Upper lobe of left lung (tissue), 6 donors: ENCODE measurements around the gene PILRA. TPM values are rescaled to one million over a fixed set of nuclear protein-coding genes. Genes with fewer than 3 reads are reported as not detected.

Source experiments
- ATAC-seq, 2 donors: fragments of 200-7000 bp; cut with Tn5 transposase; one replicate each; pipeline ENCODE4 v1.9.1; 2022; ENCODE audit warnings: mild to moderate bottlenecking in 2 of 2, moderate library complexity in 2 of 2; ENCODE audit not compliant: low FRiP score in 2 of 2
- DNase-seq, 2 donors: peaks; one replicate each; pipeline ENCODE4 v3.0.0-alpha.2; 2019 to 2020
- H3K27ac ChIP-seq, 4 donors: fragments of 200-600 bp; sonication (generic); one replicate each; pipeline ENCODE4 v1.5.1; 2016 to 2019
- H3K27me3 ChIP-seq, 4 donors: fragments of 200-600 bp; sonication (generic); one replicate each; pipeline ENCODE4 v1.5.1; 2017 to 2019
- H3K36me3 ChIP-seq, 4 donors: fragments of 200-600 bp; sonication (generic); one replicate each; pipeline ENCODE4 v1.5.1; 2016 to 2019
- H3K4me1 ChIP-seq, 4 donors: fragments of 200-600 bp; sonication (generic); one replicate each; pipeline ENCODE4 v1.5.1; 2018 to 2019
- H3K4me3 ChIP-seq, 4 donors: fragments of 200-600 bp; sonication (generic); one replicate each; pipeline ENCODE4 v1.5.1; 2017 to 2019; ENCODE audit warnings: mild to moderate bottlenecking in 2 of 4, moderate library complexity in 1 of 4
- H3K9me3 ChIP-seq, 4 donors: fragments of 200-600 bp; sonication (generic); one replicate each; pipeline ENCODE4 v1.5.1; 2018 to 2019
- CTCF ChIP-seq, 6 experiments: fragments of 450-650 bp in 4 of 6; fragments of 200-600 bp in 2 of 6; sonication (generic) in 2 of 6; IDR thresholded peaks; one replicate each; pipeline ENCODE4 v1.5.1; 2016 to 2019; ENCODE audit warnings: antibody characterized with exemption in 6 of 6
- EP300 ChIP-seq, 4 donors: sonication (generic); formaldehyde crosslinking; IDR thresholded peaks; one replicate each; pipeline ENCODE4 v1.5.1; 2017; ENCODE audit warnings: antibody characterized with exemption in 4 of 4, control low read depth in 2 of 4
- POLR2A ChIP-seq, 4 donors: fragments of 450-650 bp; IDR thresholded peaks; one replicate each; pipeline ENCODE4 v1.5.1; 2016 to 2017; ENCODE audit warnings: antibody characterized with exemption in 4 of 4, mild to moderate bottlenecking in 2 of 4
- POLR2AphosphoS5 ChIP-seq, 2 donors: sonication (generic); formaldehyde crosslinking; IDR thresholded peaks; one replicate each; pipeline ENCODE4 v1.5.1; 2017; ENCODE audit warnings: antibody characterized with exemption in 2 of 2
- WGBS, 2 donors: methylation state at CpG; one replicate each; pipeline ENCODE4 v1.1.5; 2017 to 2018; 5-methylcytosine and 5-hydroxymethylcytosine counted together
- total RNA-seq, 6 donors: library from RNA; depleted of rRNA in 4 of 6; stranded (reverse); fragments of >200 nt in 4 of 6; gene quantifications; one replicate each; pipeline versions ENCODE4 v1.1.0 to v1.2.1, GENCODE V29; 2016 to 2021
- donor health status: DM: no; HTN: no; CAD: no; lungs with moderate emphysema.
- donor health status: DM: no; HTN: yes; CAD: no; lungs with severe emphysema.

Gene PILRA
- total RNA-seq, 6 donors from 2014 or later, result 15.2 to 52.4 (median 24.2) TPM

DNA sequence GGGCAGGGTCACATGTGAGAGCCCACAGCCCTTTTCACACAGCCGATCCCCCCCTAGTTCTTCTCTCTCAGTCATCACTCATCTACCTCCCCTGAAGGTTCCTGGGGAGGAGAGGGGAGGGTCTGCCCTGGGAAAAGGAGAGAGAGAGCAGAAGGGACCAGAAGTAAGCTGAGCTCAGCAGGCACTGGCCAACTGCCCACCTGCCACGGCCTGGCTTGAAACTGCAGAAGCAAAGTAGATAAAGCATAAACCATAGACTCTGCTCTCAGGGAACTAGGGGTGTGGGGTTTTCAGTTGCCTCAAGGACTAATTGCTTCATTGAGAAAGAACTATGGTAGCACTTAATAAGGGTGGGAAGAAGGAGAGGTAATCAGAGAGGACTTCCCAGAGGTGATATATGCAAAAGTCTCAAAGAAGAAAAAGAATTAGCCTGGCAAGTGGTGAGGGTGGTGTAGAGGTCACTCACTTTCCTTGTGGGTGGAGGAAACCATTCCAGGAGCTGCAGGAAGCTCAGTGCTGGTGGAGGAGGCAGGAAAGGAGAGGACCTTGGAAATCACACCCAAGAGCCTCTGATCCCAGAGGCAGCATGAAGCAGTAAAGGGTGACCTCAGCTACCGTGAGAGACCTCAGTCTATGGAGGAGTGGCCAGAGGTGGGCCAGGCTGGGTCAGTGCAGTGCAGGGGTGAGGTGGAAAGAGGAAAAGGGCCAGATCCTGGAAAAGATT lies 17.2 kb downstream of the PILRA start:
- H3K4me3 ChIP-seq, result no peak overlapping the region
- WGBS, 2 donors, result 52 to 75% methylated on average over 3 of the region's 3 CpGs
- H3K36me3 ChIP-seq, result no peaks in the 10 kb centered on the region
- DNase-seq (no peak), ATAC-seq (no peak)
- H3K9me3 ChIP-seq, result no peaks in the 10 kb centered on the region
- no peak overlapping the region for H3K27ac ChIP-seq
- TF ChIP-seq POLR2A (IDR thresholded peaks at IDR 0.05) (no peak), CTCF (IDR thresholded peaks at IDR 0.05) (no peak), EP300 (IDR thresholded peaks at IDR 0.05) (no peak), POLR2AphosphoS5 (IDR thresholded peaks at IDR 0.05) (no peak)
- H3K4me1 ChIP-seq, result peaks cover 0 to 3% (median 0%) of the 10 kb centered on the region in 4 donors
- H3K27me3 ChIP-seq, result no peaks in the 10 kb centered on the region

DNA sequence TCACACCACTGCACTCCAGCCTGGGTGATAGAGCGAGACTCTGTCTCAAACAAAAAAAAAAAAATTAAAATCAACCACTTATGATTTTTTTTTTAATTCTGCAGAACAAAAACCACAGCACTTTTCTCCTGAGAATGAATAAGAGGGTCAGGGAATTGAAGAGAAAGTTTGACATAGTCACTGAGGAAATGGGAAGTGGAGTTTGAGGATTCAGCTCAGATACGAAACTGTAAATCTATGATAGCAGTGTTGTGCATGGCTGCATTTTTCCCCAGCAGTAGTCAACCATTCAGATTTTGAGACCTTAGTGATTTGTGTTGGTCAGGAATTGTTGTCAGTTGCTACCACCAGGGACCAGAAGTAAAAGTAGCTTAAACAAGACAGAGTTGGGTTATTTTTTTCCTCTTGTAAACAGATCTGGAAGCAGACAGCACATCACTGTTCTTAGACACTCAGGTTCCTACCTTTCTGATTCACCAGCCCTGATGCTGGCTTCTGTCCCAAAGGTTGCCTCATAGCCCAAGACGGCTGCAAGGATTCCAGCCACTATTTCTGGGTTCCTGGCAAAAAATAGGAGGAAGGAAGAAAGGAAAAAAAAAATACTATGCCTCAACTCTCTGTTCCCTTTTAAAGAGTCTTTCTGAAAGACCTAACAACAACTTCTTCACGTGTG lies 20.1 kb downstream of the PILRA start:
- WGBS, 2 donors, result 52 to 59% methylated on average over 4 of the region's 4 CpGs
- no peak for DNase-seq
- peaks cover 0 to 15% (median 13%) of the 10 kb centered on the region in 4 donors for H3K4me1 ChIP-seq
- H3K9me3 ChIP-seq, result no peaks in the 10 kb centered on the region
- H3K27me3 ChIP-seq, result no peaks in the 10 kb centered on the region
- TF ChIP-seq EP300 (IDR thresholded peaks at IDR 0.05) (no peak), POLR2A (IDR thresholded peaks at IDR 0.05) (no peak), CTCF (IDR thresholded peaks at IDR 0.05) (no peak), POLR2AphosphoS5 (IDR thresholded peaks at IDR 0.05) (no peak)
- no peak overlapping the region for H3K27ac ChIP-seq
- no peak for ATAC-seq
- H3K36me3 ChIP-seq, result no peaks in the 10 kb centered on the region
- no peak overlapping the region for H3K4me3 ChIP-seq

- no peaks in the 10 kb centered on the region for H3K36me3 ChIP-seq
- no peak overlapping the region for H3K27ac ChIP-seq
- DNase-seq, result no peak
- H3K4me1 ChIP-seq, result peaks cover 0 to 15% (median 13%) of the 10 kb centered on the region in 4 donors
- no peaks in the 10 kb centered on the region for H3K9me3 ChIP-seq
- no peak for TF ChIP-seq CTCF (IDR thresholded peaks at IDR 0.05)
- TF ChIP-seq POLR2A (IDR thresholded peaks at IDR 0.05), result no peak
- TF ChIP-seq EP300 (IDR thresholded peaks at IDR 0.05), result no peak
- TF ChIP-seq POLR2AphosphoS5 (IDR thresholded peaks at IDR 0.05), result no peak
- no peak for ATAC-seq
- WGBS, 2 donors, result 65% methylated on average over 2 of the region's 2 CpGs
- H3K27me3 ChIP-seq, result no peaks in the 10 kb centered on the region
- H3K4me3 ChIP-seq, result no peak overlapping the region
Observed at GRCh38 chr7:100394077-100394476, 20.8 kb downstream of the PILRA start.

DNA sequence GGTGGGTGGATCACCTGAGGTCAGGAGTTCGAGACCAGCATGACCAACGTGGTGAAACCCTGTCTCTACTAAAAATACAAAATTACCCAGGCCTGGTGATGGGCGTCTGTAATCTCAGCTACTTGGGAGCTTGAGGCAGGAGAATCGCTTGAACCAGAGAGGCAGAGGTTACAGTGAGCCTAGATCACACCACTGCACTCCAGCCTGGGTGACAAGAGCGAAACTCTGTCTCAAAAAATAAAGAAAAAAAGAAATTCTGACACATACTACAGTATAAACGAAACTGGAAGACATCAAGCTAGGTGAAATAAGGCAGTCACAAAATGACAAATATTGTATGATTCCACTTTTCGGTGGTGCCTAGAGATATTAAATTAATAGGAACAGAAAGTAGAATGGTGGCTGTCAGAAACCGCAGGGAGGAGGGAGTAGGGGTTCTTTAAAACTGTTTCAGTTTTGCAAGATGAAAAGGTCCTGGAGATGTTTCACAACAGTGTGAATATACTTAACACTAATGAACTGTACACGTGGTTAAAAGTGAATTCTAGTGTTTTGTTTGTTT lies 23.2 kb downstream of the PILRA start:
- Histone ChIP-seq H3K4me1 (peaks cover 0 to 15% (median 13%) of the 10 kb centered on the region in 4 donors), H3K27ac (peak overlapping the region in 1 of 4 donors; percentile 11), H3K4me3 (no peak overlapping the region), H3K36me3 (no peaks in the 10 kb centered on the region), H3K9me3 (no peaks in the 10 kb centered on the region), H3K27me3 (no peaks in the 10 kb centered on the region)
- peak; percentile 52 to 74 for ATAC-seq
- WGBS, 2 donors, result 60 to 61% methylated on average over 9 of the region's 9 CpGs
- TF ChIP-seq CTCF (IDR thresholded peaks at IDR 0.05), result no peak
- no peak for TF ChIP-seq POLR2A (IDR thresholded peaks at IDR 0.05)
- DNase-seq, result no peak
